Stimulated activated CD4-positive, alpha-beta T cell treated with anti-CD3 and anti-CD28 coated beads, Interleukin-2, amount 100 ng/mL, for 4 hours (primary cell): Measurements from ENCODE around the gene TUBA4B.

Source experiments
- DNase-seq: peaks from one replicate; pipeline ENCODE4 v3.0.0-alpha.2; 2020; ENCODE audit warnings: low read depth

The TUBA4B gene

DNA sequence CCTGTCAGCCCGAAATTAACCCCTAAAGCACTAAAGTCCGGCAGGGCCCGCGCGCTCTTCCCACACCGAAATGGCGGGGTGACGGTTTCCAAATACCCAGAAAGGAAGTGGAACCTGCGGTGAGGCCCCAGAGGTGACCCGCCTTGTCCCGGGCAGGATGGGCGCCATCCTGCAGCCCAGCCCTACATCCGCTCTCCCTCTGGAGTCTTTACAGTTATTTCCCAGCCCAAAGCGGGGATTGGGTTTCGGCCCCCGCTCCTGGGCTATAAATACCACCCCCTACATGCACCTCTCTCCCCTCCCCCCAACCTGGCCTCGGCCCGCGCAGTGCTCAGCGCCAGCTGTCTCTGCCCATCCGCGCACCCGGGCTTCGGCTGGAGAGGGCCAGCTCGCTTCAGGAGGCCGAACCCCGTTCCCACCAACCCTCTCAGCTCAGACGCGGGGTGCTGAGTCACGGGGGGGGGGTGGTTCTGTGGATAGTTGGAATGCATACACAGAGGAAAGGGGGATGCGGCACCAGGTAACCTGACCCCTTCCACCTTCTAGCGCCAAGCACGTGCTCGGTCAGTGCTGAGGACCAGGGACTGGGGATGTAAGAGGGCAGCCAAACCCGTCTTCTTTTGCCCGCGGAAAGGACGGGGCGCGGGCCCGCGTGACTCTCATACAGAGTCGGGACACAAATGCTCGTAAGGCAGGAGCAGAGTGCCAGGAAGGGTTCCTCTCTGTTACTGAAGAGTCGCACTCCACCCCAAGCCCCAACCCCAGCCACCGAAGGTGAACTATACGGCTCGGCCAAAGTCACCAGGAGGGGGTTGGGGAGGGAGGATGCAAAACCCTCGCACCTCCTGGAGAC, at the start of gene TUBA4B:
TUBA4B (plus strand) TSS at position 344 of the 853 bp plus-strand sequence; CDS start at position 509, 165 bp downstream.
- DNase-seq, result peak; percentile 21

DNA sequence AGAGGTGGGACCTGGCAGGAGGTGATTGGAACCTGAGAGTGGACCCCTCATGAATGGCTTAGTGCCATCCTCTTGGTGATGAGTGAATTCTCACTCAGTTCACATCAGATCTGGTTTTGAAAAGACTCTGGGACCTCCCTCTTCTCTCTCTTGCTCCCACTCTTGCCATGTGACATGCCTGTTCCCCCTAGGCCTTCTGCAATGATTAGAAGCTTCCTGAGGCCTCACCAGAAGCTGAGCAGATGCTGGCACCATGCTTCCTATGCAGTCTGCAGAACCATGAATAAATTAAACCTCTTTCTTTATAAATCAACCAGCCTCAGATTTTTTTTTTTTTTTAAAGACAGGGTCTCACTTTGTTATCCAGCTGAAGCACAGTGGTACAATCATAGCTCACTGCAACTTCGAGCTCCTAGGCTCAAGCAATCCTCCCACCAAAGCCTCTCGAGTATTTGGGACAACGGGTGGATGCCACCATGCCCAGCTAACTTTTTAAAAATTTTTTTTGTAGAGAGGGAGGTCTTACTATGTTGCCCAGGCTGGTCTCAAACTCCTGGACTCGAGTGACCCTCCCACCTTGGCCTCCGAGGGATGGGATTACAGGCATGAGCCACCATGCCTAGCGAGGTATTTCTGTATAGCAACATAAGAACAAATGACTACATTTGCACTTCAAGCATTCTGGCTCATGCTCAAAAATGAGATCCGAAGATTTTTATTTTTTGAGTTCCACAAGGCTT, 48.4 kb upstream of the TUBA4B start:
- DNase-seq, result no peak

DNA sequence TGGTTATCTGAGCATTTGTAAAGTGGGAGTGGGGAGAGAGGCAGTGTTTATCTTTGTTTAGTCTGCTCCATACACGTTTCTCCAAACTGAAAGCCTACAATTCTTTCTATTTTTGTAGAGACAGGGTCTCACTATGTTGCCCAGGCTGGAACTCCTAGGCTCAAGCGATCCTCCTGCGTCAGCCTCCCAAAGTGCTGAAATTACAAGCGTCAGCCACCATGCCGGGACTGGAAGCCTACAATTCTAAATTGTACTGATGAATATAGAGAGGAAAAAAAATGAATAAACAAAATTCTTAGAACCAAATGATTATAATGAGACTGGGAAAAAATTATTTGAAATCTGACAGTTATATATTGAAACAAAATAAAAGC, 47.9 kb upstream of the TUBA4B start:
- DNase-seq, result no peak

DNA sequence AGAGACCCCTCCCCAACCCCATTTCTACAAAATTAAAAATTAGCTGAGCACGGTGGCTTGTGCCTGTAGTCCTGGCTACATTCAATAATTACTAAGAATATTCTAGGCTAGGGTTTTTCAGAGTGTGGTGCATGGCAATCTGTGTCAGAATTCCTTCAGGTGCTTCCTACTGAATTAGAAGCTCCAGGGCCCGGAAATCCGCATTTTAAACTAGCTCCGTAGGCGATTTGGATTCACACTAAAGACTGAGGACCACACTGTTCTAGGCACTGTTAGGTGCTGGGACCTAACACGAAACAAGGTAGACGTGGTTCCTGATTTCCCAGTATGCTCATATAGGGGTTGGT, 47.1 kb upstream of the TUBA4B start:
- no peak for DNase-seq

DNA sequence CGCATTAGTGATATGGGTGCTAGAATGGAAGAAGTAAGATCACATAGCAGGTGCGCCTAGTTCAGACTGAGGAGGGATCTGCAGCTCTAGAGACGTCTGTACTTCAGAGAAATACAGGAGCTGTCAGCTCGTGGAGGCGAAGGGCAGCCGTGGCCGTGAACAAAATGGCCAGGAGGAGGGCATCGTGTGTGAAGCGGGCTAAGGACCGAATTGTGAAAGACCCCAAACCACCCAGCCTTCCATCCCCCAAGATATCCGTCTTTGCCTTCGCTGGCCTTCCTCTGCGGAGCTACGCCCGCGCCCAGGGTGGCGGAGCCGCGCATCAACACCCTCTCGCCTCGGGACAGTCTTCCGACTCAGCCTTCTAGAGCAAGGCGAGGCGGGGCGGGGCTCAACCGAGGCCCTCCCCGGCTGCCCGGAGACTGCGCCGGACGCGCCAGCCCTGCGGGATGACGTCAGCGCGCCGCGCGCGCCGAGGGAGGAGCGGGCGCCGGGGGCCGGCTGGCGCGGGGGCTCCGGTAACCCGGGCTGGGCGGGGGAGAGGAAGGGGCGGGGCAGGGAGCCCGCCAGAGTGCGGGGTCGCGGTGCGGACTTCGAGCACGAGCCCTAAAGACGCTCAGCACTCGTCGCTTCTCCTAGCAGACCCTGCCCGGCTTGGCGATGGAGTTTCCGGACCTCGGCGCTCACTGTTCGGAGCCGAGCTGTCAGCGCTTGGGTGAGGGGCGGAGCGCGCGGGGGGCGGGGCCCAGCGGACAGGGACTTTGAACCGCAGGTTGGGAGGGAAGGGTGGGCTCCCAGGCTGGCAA, 46.5 kb upstream of the TUBA4B start, which contains the start of gene ZFAND2B:
ZFAND2B (plus strand) TSS at position 455 of the 806 bp plus-strand sequence; CDS start at position 661, 206 bp downstream.
- peak; percentile 92 for DNase-seq

DNA sequence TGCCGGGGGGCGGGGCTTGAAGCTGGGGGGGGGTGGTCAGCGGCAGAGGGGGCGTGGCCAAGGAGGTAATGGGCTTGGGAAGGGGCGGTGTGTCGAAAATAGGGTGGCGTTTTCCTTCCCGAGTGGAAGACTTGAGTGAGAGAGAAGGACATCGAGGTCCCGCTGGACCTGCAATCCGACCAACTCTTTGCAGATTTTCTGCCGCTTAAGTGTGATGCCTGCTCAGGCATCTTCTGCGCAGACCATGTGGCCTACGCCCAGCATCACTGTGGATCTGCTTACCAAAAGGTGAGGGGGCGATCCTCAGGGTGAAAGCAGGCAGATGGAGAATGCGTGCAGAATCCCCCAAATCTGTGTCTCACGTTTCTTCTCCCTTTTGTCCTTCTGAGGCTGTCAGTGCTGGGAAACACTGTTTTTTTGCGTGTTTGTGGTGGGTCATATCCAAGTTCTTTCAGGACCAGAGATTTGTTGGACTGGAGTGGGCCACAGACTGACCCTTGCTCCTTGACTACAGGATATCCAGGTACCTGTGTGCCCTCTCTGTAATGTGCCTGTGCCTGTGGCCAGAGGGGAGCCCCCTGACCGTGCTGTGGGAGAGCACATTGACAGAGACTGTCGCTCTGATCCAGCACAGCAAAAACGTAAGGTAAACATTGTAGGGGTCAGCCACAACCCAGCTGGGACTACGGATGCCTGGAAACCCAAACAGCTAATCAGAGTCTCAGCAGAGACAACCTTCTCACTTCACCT, 45.7 kb upstream of the TUBA4B start:
- no peak for DNase-seq

DNA sequence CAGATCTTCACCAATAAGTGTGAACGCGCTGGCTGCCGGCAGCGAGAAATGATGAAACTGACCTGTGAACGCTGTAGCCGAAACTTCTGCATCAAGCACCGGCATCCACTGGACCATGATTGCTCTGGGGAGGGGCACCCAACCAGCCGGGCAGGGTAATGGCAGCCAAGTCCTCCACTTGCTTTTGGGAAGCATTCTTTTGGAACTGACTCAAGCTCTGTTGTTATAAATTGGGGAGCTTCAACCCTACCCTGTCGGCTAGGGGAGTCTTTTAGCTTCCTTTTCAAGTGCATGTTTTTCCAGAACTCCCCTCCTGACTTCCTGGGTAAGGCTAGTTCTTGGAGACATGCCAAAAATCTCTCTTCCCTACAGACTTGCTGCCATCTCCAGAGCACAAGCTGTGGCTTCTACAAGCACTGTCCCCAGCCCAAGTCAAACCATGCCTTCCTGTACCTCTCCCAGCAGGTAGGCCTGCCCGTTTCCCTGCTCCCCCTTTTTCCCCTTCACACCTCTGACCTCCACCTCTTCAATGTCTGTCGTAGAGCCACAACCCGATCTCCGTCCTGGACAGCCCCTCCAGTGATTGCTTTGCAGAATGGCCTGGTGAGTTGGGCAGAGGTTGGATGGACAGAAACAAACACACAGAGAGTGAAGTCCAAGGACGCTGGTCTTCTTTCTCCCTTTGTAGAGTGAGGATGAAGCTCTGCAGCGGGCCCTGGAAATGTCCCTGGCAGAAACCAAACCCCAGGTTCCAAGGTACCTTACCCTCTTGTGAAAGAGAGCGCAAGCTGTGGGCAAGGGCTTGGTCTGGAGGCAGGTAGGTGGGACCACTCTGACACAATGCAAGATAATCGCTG, 44.9 kb upstream of the TUBA4B start:
- DNase-seq, result no peak

GRCh38 chr2:219209236-219210195, 43.5 kb upstream of the TUBA4B start:
- no peak for DNase-seq

GRCh38 chr2:219210196-219210885, 42.7 kb upstream of the TUBA4B start:
- no peak for DNase-seq

DNA sequence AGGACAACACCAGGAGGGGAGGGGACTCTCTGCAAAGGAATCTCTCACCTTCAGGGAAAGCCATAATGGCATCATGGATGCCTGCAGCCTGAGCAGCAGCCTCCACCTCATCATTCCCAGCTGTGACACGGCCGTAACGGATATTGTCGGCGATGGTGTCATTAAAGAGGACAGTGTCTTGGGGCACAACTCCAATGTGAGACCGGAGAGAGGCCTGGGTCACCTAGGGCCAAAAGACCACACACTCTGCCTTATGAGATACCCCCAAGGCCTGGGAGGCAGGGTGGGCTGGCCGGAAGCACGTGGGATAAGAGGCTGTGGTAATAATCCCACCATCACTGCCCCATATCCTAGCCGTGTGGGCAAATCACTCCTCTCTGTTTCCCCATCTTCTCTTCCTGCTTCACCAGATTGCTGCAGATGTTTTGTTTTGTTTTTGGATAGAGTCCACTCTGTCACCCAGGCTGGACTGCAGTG, 42.1 kb upstream of the TUBA4B start:
- no peak for DNase-seq

- DNase-seq, result no peak
These were observed 40.0 kb upstream of the TUBA4B start for GRCh38 chr2:219213026-219213415.

GRCh38 chr2:219213486-219214071, 39.5 kb upstream of the TUBA4B start:
- DNase-seq, result no peak

- no peak for DNase-seq
These were observed 38.9 kb upstream of the TUBA4B start for GRCh38 chr2:219214141-219214540.

DNA sequence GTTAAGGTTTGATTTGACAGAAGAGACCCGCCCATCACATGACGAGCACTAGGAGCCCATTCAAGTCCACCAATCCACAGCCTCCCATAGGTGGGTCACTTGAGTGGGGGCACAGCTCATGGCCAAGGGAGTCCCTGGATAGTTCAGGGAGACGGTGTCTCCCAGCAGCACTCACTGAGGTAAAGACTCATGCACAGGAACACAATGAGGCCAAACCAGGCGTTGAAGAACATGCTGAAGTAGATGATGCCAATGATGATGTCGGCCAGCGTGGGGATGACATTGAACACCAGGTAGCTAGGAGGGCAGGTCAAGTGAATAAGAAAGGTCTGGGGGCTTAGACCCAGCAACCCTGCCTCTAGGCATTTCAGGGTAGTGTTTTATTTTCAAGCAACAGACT, 38.3 kb upstream of the TUBA4B start:
- DNase-seq, result no peak

DNA sequence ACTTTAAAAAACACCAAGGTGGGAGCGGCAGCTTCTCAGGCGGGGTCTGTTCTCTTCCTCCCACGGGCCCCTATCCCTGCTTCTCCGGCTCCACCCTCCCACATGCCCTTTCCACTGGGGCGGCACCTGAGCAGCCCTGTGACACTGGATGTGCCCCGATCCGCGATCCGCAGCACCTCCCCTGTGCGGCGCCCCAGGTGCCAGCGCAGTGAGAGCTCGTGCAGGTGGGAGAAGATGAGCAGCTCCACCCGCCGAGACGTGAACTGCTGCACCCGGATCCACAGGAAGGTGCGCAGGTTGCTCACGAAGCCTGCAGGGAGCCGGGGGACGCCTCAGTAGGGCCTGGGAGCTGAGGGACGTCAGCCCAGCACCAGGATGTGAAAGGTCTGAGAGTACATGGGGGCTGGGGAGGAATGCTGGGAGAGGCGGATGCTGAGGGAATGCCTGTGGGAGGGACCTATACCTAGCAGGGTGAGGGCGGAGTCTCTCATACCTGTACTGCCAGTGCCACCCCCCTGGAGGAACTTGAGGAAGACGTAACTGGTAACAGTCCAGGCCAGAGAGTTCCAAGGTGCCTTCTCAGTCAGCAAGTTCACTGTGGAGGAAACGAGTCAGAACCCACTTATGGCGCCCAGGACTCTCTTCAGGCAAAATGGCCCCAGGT, 37.0 kb upstream of the TUBA4B start:
- DNase-seq, result no peak

GRCh38 chr2:219216535-219216915, 36.5 kb upstream of the TUBA4B start:
- DNase-seq, result no peak

- no peak for DNase-seq
These were observed 34.8 kb upstream of the TUBA4B start for GRCh38 chr2:219218217-219218731.
